ENCODE results near the gene UFC1. TPM values are rescaled to one million over a fixed set of nuclear protein-coding genes. Genes with fewer than 3 reads are reported as not detected.

The UFC1 gene
- polyA plus RNA-seq, 6 donors from 2014 or later = 119 to 151 (median 133) TPM

DNA sequence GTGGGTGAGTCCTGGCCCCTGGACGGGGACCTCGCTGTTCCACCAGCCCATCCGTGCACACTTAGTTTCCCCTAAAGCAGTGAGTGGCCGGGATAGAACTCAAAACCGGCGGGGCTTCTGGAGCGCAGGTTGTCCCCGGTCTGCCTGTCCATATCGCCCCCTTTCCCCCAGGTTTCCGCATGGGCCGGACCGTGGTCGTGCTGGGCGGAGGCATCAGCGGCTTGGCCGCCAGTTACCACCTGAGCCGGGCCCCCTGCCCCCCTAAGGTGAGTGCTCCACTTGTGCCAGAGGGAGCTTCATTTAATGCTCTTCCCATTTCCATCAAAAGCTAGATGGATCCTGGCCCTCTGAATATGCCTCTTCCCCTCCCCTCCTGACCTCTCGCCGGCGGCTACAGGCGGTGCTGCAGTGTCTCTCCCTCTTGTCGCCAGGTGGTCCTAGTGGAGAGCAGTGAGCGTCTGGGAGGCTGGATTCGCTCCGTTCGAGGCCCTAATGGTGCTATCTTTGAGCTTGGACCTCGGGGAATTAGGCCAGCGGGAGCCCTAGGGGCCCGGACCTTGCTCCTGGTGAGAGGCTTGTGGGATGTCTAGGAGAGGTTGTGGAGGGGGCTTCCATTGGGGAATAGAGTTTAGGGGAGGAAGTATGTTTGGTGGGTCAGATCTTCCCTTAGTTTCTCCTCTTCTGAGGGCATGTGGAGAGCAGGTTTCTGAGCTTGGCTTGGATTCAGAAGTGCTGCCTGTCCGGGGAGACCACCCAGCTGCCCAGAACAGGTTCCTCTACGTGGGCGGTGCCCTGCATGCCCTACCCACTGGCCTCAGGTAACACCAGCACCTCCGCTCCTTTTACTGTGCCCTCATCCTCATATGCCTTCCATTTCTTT is 13.1 kb downstream of the UFC1 start:
- Mint-ChIP-seq H3K4me1 (peaks cover 48 to 60% (median 50%) of the 10 kb centered on the region in 3 donors), H3K27me3 (no peaks in the 10 kb centered on the region), H3K27ac (peak overlapping the region; percentile 92 to 99 (median 98)), H3K4me3 (peak overlapping the region; percentile 74 to 96 (median 96)), H3K9me3 (no peaks in the 10 kb centered on the region), H3K36me3 (peaks cover under 1 to 25% of the 10 kb centered on the region in 2 donors)
- ATAC-seq (ENCODE audit: low read depth in 2 of 2) (no peak), DNase-seq (no peak)

DNA sequence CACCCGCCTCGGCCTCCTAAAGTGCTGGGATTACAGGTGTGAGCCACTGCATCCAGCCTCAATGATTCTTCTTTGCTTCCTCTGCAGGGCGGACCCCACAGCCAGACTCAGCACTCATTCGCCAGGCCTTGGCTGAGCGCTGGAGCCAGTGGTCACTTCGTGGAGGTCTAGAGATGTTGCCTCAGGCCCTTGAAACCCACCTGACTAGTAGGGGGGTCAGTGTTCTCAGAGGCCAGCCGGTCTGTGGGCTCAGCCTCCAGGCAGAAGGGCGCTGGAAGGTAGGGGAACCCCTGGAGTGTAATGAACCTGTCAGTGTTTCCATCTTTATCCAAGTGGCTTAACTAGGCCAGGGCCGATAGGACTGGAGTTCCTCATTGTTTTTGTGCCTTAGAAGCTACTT is 15.1 kb downstream of the UFC1 start:
- ATAC-seq (ENCODE audit: low read depth in 2 of 2) (no peak), DNase-seq (no peak)
- no peaks in the 10 kb centered on the region for H3K9me3 Mint-ChIP-seq
- H3K27me3 Mint-ChIP-seq = no peaks in the 10 kb centered on the region
- H3K27ac Mint-ChIP-seq = peak overlapping the region in 2 of 6 donors; percentile 34 to 78
- H3K36me3 Mint-ChIP-seq = peaks cover 7 to 22% of the 10 kb centered on the region in 2 donors
- peaks cover 33 to 55% (median 48%) of the 10 kb centered on the region in 3 donors for H3K4me1 Mint-ChIP-seq
- peak overlapping the region in 5 of 8 donors; percentile 47 to 88 (median 76) for H3K4me3 Mint-ChIP-seq

DNA sequence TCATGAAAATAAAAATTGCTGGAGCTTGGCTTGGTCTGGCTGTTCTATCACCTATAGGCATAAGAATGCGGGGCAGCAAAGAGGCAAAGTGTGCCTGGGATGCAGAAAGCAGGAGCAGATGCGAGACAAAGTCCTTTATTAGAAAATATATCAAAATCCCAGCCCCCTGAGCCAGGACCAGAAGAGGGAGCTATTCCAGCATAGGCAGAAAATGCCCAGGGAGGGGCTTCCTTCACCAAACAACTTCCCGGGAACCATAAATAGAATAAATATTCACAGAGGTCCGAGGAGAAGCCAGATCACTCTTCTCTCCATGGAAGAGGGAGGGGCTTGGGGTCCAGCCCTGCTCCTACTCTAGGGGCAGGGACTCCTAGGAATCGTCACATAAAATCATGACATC is 17.4 kb downstream of the UFC1 start:
- peak overlapping the region in 2 of 8 donors; percentile 2 to 56 for H3K4me3 Mint-ChIP-seq
- H3K9me3 Mint-ChIP-seq = no peaks in the 10 kb centered on the region
- DNase-seq (no peak), ATAC-seq (ENCODE audit: low read depth in 2 of 2) (no peak)
- peaks cover 44 to 57% (median 52%) of the 10 kb centered on the region in 3 donors for H3K4me1 Mint-ChIP-seq
- peak overlapping the region in 2 of 6 donors; percentile 36 for H3K27ac Mint-ChIP-seq
- no peaks in the 10 kb centered on the region for H3K27me3 Mint-ChIP-seq
- peaks cover 12 to 30% of the 10 kb centered on the region in 2 donors for H3K36me3 Mint-ChIP-seq

DNA sequence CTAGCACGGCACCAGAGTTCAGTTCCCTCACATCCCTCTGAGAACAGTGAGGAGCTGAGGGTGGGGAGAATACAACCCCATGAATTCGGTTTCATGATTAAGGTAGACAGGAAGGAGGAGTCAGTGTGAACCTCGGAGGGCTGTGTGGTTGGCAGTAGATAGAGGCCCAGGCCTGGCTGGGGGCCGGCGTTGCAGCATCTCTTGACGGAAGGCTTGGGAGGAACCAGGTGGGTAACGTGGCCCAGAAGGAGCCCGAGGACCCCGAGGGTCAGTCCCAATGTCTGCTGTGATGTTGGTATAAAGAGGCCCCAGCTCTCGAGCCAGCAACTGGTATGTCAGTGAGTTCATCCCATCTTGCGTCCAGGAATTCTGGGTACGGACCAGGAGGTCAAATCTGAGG is 17.9 kb downstream of the UFC1 start:
- no peaks in the 10 kb centered on the region for H3K9me3 Mint-ChIP-seq
- peaks cover 45 to 61% (median 52%) of the 10 kb centered on the region in 3 donors for H3K4me1 Mint-ChIP-seq
- H3K36me3 Mint-ChIP-seq = peaks cover 12 to 30% of the 10 kb centered on the region in 2 donors
- ATAC-seq (ENCODE audit: low read depth in 2 of 2) = no peak
- no peak overlapping the region for H3K27ac Mint-ChIP-seq
- no peak for DNase-seq
- H3K27me3 Mint-ChIP-seq = no peaks in the 10 kb centered on the region
- peak overlapping the region in 1 of 8 donors; percentile 56 for H3K4me3 Mint-ChIP-seq

- H3K27ac Mint-ChIP-seq = peak overlapping the region in 2 of 6 donors; percentile 49 to 95
- peaks cover 43 to 59% (median 52%) of the 10 kb centered on the region in 3 donors for H3K4me1 Mint-ChIP-seq
- peak overlapping the region in 2 of 8 donors; percentile 56 to 79 for H3K4me3 Mint-ChIP-seq
- peaks cover 12 to 30% of the 10 kb centered on the region in 2 donors for H3K36me3 Mint-ChIP-seq
- H3K27me3 Mint-ChIP-seq = no peaks in the 10 kb centered on the region
- ATAC-seq (ENCODE audit: low read depth in 2 of 2) (no peak), DNase-seq (no peak)
- no peaks in the 10 kb centered on the region for H3K9me3 Mint-ChIP-seq
Measured at GRCh38 chr1:161172349-161172748, 18.6 kb downstream of the UFC1 start.

DNA sequence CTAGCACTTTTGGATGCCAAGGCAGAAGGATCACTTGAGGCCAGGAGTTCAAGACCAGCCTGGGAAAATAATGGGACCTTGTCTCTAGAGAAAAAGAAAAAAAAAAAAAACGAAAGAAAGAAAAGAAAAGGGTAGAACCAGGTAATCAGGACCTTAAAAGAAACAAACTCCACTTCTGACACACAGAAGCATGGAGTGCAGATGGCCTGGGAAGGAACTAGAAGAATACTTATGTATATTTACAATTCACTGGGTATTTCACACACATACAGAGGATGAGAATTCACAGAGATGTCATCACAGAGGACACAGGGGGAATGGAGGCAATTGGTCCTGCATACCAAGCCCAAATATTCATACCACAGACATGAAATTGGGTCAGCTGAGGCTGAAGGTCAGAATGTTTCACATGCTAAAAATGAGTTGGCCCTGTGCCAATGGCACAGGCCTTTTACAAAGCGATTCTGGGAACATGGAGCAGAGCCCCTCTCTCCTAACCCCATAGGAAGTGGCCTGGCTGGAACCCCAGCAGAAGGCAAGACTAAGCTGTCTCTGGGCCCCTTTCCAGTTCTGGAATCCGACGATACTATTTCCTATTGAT is 19.1 kb downstream of the UFC1 start:
- Mint-ChIP-seq H3K4me1 (peaks cover 46 to 59% (median 52%) of the 10 kb centered on the region in 3 donors), H3K4me3 (peak overlapping the region in 1 of 8 donors; percentile 92), H3K27me3 (no peaks in the 10 kb centered on the region), H3K27ac (peak overlapping the region in 1 of 6 donors; percentile 24), H3K9me3 (no peaks in the 10 kb centered on the region), H3K36me3 (peaks cover 12 to 30% of the 10 kb centered on the region in 2 donors)
- no peak for ATAC-seq (ENCODE audit: low read depth in 2 of 2)
- no peak for DNase-seq

DNA sequence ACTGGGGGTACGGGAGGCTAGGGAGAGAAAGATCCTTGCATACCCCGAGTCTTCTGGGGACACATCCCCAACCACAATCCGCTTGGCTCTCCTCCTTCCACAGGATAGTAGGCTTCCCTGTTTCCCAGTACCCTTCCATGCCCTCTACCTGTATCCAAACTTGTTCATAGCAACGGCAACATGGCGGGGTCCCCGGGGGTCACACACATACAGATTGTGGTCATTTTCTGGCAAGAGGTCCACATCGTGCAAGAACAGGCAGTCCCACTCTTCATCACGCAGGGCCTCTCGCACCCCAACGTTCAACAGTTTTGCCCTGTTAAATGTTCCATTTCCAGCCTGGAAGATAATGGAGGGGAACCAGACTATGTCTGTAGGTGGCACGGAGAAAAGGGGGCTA is 19.9 kb downstream of the UFC1 start:
- peaks cover 43 to 58% (median 50%) of the 10 kb centered on the region in 3 donors for H3K4me1 Mint-ChIP-seq
- H3K27ac Mint-ChIP-seq = peak overlapping the region in 2 of 6 donors; percentile 24 to 59
- ATAC-seq (ENCODE audit: low read depth in 2 of 2) = no peak

DNA sequence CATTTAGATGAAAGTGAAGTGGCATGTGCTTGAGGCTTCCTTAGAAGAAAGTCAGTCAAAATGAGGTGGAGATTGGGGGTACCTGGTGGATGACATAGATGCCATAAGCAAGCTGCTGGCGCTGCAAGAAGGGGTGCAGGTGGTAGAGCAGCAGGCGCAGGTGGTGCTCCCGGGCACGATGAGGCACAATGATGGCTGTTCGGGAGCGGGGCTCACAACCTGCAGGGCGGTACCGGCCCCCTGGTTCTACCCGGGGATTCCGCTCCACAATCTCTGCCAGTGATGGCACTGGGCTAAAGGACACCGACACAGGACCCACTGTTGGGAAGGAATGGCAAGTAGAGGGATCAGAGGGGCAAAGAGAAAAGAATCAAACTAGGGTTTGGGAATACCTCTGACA is 21.1 kb downstream of the UFC1 start:
- no peaks in the 10 kb centered on the region for H3K9me3 Mint-ChIP-seq
- peaks cover 12 to 30% of the 10 kb centered on the region in 2 donors for H3K36me3 Mint-ChIP-seq
- peaks cover 42 to 58% (median 52%) of the 10 kb centered on the region in 3 donors for H3K4me1 Mint-ChIP-seq
- DNase-seq (no peak), ATAC-seq (ENCODE audit: low read depth in 2 of 2) (no peak)
- peak overlapping the region in 4 of 6 donors; percentile 8 to 70 (median 32) for H3K27ac Mint-ChIP-seq
- H3K27me3 Mint-ChIP-seq = no peaks in the 10 kb centered on the region
- peak overlapping the region in 6 of 8 donors; percentile 22 to 99 (median 75) for H3K4me3 Mint-ChIP-seq

More for the DNA sequence above, 19.9 kb downstream of the UFC1 start:
- Mint-ChIP-seq H3K9me3 (no peaks in the 10 kb centered on the region), H3K36me3 (peaks cover 12 to 30% of the 10 kb centered on the region in 2 donors), H3K4me3 (peak overlapping the region in 1 of 8 donors; percentile 92), H3K27me3 (no peaks in the 10 kb centered on the region)
- no peak for DNase-seq

DNA sequence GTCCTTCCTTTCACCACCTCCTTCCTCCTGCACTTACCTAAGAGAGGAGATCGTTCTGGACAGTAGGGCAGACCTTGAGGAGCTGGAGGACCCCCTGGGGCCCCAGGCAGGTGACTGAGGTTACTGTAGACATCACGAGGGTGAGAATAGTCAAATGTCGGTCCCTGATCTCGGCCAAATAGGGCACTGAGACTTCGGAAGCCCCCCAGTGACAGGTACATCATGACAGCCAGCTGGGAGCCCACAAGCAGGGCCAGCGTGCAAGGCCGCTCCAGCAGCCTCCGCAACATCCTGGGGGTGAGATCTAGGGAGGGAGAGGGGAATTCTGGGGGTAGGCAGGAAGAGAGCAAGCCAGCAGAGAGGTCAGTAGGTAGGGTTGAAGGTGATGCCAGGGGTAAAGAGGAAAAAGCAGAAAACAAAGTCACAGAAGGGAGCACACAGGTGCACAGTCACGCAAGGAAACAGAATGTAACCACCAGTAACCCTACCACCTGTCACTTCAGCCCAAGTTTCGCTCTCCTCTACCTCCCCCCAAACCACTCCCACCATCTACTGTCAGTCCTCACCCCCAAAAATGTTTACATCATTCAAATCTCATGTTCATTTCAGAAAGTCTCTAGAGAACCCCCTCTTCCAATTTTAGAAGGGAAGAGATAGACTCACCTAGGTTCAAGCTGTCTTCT is 22.1 kb downstream of the UFC1 start:
- Mint-ChIP-seq H3K4me1 (peaks cover 48 to 67% (median 60%) of the 10 kb centered on the region in 3 donors), H3K36me3 (peaks cover 12 to 27% of the 10 kb centered on the region in 2 donors), H3K27ac (peak overlapping the region; percentile 85 to 99 (median 96)), H3K27me3 (no peaks in the 10 kb centered on the region), H3K4me3 (peak overlapping the region; percentile 89 to 100 (median 99)), H3K9me3 (no peaks in the 10 kb centered on the region)
- DNase-seq (no peak), ATAC-seq (ENCODE audit: low read depth in 2 of 2) (no peak)

- no peak for DNase-seq
- H3K4me1 Mint-ChIP-seq = peaks cover 46 to 71% (median 65%) of the 10 kb centered on the region in 3 donors
- H3K27ac Mint-ChIP-seq = peak overlapping the region; percentile 93 to 99 (median 98)
- peak overlapping the region; percentile 89 to 100 (median 99) for H3K4me3 Mint-ChIP-seq
- H3K9me3 Mint-ChIP-seq = no peaks in the 10 kb centered on the region
- H3K36me3 Mint-ChIP-seq = peaks cover 12 to 21% of the 10 kb centered on the region in 2 donors
- no peak for ATAC-seq (ENCODE audit: low read depth in 2 of 2)
- H3K27me3 Mint-ChIP-seq = no peaks in the 10 kb centered on the region
Measured at GRCh38 chr1:161176468-161177111, 22.8 kb downstream of the UFC1 start.

DNA sequence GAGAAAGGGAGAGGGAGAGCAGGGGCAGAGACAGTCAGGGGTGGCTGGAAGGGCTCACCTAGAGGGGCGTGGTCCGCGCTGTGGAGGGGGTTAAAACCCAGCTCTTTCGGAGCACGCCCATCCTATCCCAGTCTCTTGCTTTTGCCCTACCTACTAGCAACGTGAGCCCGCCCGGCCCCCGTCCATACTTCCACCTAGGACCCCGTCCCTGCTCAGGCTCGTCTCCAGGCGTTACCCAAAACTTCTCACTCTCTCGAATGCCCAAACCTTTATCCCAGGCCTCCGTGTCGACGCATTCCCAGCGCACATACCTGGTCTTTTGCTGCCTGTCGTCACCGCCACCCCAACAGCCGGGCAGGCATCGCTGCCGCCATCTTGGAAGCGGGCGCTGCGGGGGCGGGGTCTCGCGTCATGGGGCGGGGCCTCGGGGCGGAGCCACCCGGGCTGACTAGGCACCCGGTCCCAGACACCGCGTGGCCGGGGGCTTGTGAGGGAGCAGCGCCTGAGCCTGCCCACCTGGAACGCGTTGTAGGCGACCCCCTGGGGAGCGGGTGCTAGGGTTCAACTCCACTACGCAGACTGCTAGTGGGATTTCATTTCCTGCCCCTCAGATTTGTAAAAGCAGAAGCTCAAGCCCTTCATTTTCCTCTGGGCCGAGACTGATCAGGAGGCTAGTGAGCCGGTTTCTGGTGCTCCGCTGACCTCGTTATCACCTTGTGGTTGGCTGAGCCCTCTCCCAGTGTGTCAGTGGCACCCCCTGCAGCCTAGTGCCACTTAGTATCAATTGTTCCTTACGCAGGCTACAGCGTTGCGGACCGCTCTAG is 23.5 kb downstream of the UFC1 start, which contains the start of gene B4GALT3:
Gene B4GALT3, minus strand, starts transcription at position 396 of the 824 bp plus-strand sequence. CDS start 1,447 bp downstream, outside the sequence.
- Mint-ChIP-seq H3K4me1 (peaks cover 51 to 75% (median 72%) of the 10 kb centered on the region in 3 donors), H3K4me3 (peak within 1 kb of the TSS; percentile 89 to 100 (median 99)), H3K36me3 (peaks cover 7 to 17% of the 10 kb centered on the region in 2 donors), H3K27ac (peak within 1 kb of the TSS; percentile 93 to 99 (median 98)), H3K27me3 (no peaks in the 10 kb centered on the region), H3K9me3 (no peaks in the 10 kb centered on the region)
- peak; percentile 92 for DNase-seq
- peak; percentile 92 to 93 for ATAC-seq (ENCODE audit: low read depth in 2 of 2)

- H3K9me3 Mint-ChIP-seq = no peaks in the 10 kb centered on the region
- H3K4me3 Mint-ChIP-seq = peak overlapping the region; percentile 89 to 100 (median 99)
- peak overlapping the region; percentile 93 to 99 (median 98) for H3K27ac Mint-ChIP-seq
Measured at GRCh38 chr1:161177936-161178244, 24.1 kb downstream of the UFC1 start.

More at GRCh38 chr1:161177936-161178244, 24.1 kb downstream of the UFC1 start:
- DNase-seq = no peak
- Mint-ChIP-seq H3K4me1 (peaks cover 55 to 76% (median 74%) of the 10 kb centered on the region in 3 donors), H3K27me3 (no peaks in the 10 kb centered on the region), H3K36me3 (peaks cover 6 to 17% of the 10 kb centered on the region in 2 donors)
- ATAC-seq (ENCODE audit: low read depth in 2 of 2) = no peak
